PC-3 (cell line): ENCODE data around the gene PLXND1.

Experiments
- CTCF ChIP-seq: fragments of 300-600 bp; sonication (generic); conservative IDR thresholded peaks from 2 replicates; pipeline ENCODE4 v1.5.1; 2017; ENCODE audit warnings: antibody characterized with exemption, low read depth, mild to moderate bottlenecking, low read length
- EZH2 ChIP-seq: fragments of 300-600 bp; sonication (generic); IDR thresholded peaks from one replicate; pipeline ENCODE4 v1.6.1; 2017; ENCODE audit warnings: antibody characterized with exemption, mild to moderate bottlenecking, low read length; ENCODE audit not compliant: unreplicated experiment

- TF ChIP-seq CTCF (no peak), EZH2 (no peak)
These were observed 48.2 kb downstream of the PLXND1 start for GRCh38 chr3:129558081-129558771.
